HepG2 (cell line): ENCODE measurements around the gene ANK3.

ENCODE experiments used
- CCAR2 ChIP-seq: fragments of 200-400 bp; formaldehyde crosslinking; optimal IDR thresholded peaks from 2 replicates; pipeline ENCODE3; 2018; ENCODE audit warnings: low read depth, mild to moderate bottlenecking, low read length, moderate library complexity
- HOXA5 ChIP-seq: sonication (generic); formaldehyde crosslinking; IDR thresholded peaks from 2 replicates; pipeline ENCODE4 v1.4.0; 2020; ENCODE audit warnings: missing genetic modification reagents
- KAT7 ChIP-seq: IDR thresholded peaks from 2 replicates; pipeline ENCODE4 v1.6.1; 2018; ENCODE audit warnings: borderline replicate concordance, missing compliant biosample characterization
- POLR2A ChIP-seq, 2 experiments: IDR thresholded peaks; 2 replicates each; pipeline ENCODE4 v1.6.1; 2011; ENCODE audit warnings: low read depth in 2 of 2, low read length in 2 of 2, mild to moderate bottlenecking in 1 of 2, moderate library complexity in 1 of 2; ENCODE audit not compliant: insufficient read depth in 1 of 2
- RARG ChIP-seq: sonication (generic); formaldehyde crosslinking; IDR thresholded peaks from 2 replicates; pipeline ENCODE4 v1.4.0; 2020; ENCODE audit warnings: low read depth, mild to moderate bottlenecking, missing genetic modification reagents
- ZNF331 ChIP-seq: sonication (generic); formaldehyde crosslinking; IDR thresholded peaks from 2 replicates; pipeline ENCODE4 v1.4.0; 2020; ENCODE audit warnings: missing genetic modification reagents
- ZNF549 ChIP-seq: sonication (generic); formaldehyde crosslinking; IDR thresholded peaks from 2 replicates; pipeline ENCODE4 v1.5.0; 2020; ENCODE audit warnings: missing genetic modification reagents
- ZNF563 ChIP-seq: sonication (generic); formaldehyde crosslinking; IDR thresholded peaks from 2 replicates; pipeline ENCODE4 v1.8.0; 2022; ENCODE audit warnings: mild to moderate bottlenecking, moderate library complexity, missing genetic modification reagents
- TF ChIP-seq, protein P1 (sequence below): sonication (generic); formaldehyde crosslinking; IDR thresholded peaks from 2 replicates; pipeline ENCODE4 v1.8.1; 2023; ENCODE audit warnings: mild to moderate bottlenecking, moderate library complexity, missing genetic modification reagents
- TF ChIP-seq, protein P2 (sequence below): fragments of 450-650 bp; IDR thresholded peaks from 2 replicates; pipeline ENCODE4 v1.6.1; 2017; ENCODE audit warnings: mild to moderate bottlenecking

DNA sequence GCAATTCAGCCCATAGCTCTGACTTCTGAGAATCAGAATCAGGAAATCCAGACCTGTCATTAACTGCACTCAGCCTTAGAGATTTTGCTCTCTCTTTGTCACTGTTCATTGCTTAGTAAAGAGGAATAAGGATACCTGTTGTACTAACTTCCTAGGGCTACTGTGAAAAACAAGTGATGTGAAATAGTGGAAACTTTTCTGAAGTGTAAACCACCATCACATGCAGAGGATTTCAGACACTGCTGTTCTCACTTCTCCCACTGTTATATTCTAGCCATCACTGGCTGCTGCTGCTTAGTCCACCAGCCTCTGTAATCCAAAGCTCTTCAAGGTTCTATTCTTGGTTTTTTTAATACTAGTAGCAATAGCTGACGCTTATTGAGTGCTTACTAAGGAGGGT lies 353.7 kb downstream of the ANK3 start:
- TF ChIP-seq ZNF563 (no peak), RARG (CRISPR knock-in tag) (no peak), POLR2A (IDR thresholded peaks at IDR 0.05; ENCODE audit: insufficient read depth in 1 of 2, low read depth in 2 of 2, low read length in 2 of 2) (no peak), CCAR2 (no peak), KAT7 (CRISPR knock-in tag) (no peak), HOXA5 (CRISPR knock-in tag) (no peak), ZNF549 (CRISPR knock-in tag) (no peak), ZNF331 (CRISPR knock-in tag) (no peak)
- TF ChIP-seq, protein P1, sequence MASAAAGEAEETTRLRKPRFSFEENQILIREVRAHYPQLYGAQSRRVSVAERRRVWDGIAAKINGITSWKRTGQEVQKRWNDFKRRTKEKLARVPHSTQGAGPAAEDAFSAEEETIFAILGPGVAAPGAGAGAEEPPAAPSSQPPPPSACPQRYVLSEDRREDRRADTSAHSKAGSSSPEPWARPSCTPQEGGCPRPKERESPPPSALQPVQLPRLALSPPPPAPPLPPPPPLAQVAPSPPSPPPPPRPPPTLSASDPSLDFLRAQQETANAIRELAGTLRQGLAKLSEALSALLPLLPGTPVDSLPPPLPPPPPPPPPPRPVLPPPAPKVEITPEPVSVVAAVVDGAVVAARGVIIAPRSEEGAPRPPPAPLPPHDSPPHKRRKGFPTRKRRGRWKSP = no peak
- TF ChIP-seq, protein P2, sequence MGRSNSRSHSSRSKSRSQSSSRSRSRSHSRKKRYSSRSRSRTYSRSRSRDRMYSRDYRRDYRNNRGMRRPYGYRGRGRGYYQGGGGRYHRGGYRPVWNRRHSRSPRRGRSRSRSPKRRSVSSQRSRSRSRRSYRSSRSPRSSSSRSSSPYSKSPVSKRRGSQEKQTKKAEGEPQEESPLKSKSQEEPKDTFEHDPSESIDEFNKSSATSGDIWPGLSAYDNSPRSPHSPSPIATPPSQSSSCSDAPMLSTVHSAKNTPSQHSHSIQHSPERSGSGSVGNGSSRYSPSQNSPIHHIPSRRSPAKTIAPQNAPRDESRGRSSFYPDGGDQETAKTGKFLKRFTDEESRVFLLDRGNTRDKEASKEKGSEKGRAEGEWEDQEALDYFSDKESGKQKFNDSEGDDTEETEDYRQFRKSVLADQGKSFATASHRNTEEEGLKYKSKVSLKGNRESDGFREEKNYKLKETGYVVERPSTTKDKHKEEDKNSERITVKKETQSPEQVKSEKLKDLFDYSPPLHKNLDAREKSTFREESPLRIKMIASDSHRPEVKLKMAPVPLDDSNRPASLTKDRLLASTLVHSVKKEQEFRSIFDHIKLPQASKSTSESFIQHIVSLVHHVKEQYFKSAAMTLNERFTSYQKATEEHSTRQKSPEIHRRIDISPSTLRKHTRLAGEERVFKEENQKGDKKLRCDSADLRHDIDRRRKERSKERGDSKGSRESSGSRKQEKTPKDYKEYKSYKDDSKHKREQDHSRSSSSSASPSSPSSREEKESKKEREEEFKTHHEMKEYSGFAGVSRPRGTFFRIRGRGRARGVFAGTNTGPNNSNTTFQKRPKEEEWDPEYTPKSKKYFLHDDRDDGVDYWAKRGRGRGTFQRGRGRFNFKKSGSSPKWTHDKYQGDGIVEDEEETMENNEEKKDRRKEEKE = no peak
